KMS-11 (cell line): ENCODE measurements around the gene COLEC12.
A peak's percentile ranks its signal among the peaks of the same experiment; 100 is the strongest.

Experiments
- H2AFZ ChIP-seq: fragments of 200-600 bp; sonication (generic); 2 replicates; pipeline ENCODE4 v1.6.1; 2016; ENCODE audit warnings: antibody characterized with exemption, mixed run types, low read depth
- H3K27ac ChIP-seq: fragments of 200-600 bp; sonication (generic); 2 replicates; pipeline ENCODE4 v1.6.1; 2016; ENCODE audit warnings: mild to moderate bottlenecking, mixed run types
- H3K27me3 ChIP-seq: fragments of 200-600 bp; sonication (generic); 2 replicates; pipeline ENCODE4 v1.6.1; 2017; ENCODE audit warnings: mild to moderate bottlenecking, low read depth, mixed run types, moderate library complexity; ENCODE audit not compliant: insufficient read depth
- H3K36me3 ChIP-seq: fragments of 200-600 bp; sonication (generic); 2 replicates; pipeline ENCODE4 v1.6.1; 2017; ENCODE audit warnings: mild to moderate bottlenecking, mixed run types; ENCODE audit not compliant: insufficient read depth
- H3K4me1 ChIP-seq: fragments of 200-600 bp; sonication (generic); 2 replicates; pipeline ENCODE4 v1.6.1; 2016; ENCODE audit warnings: mild to moderate bottlenecking, low read depth, mixed run types; ENCODE audit not compliant: poor library complexity, severe bottlenecking
- H3K4me2 ChIP-seq: fragments of 200-600 bp; sonication (generic); 2 replicates; pipeline ENCODE4 v1.7.0; 2016; ENCODE audit warnings: mild to moderate bottlenecking, mixed run types
- H3K4me3 ChIP-seq: fragments of 200-600 bp; sonication (generic); IDR thresholded peaks from 2 replicates; pipeline ENCODE4 v1.6.1; 2017; ENCODE audit warnings: low read depth, low read length, mixed read lengths; ENCODE audit not compliant: insufficient read depth
- H3K79me2 ChIP-seq: fragments of 200-600 bp; sonication (generic); 2 replicates; pipeline ENCODE4 v1.6.1; 2016; ENCODE audit warnings: low read depth, mixed run types; ENCODE audit not compliant: insufficient read depth
- H3K9ac ChIP-seq: fragments of 200-600 bp; sonication (generic); 2 replicates; pipeline ENCODE4 v1.6.1; 2016; ENCODE audit warnings: mild to moderate bottlenecking, mixed run types
- H4K20me1 ChIP-seq: fragments of 200-600 bp; sonication (generic); 2 replicates; pipeline ENCODE4 v1.6.1; 2016; ENCODE audit warnings: mild to moderate bottlenecking, mixed run types; ENCODE audit not compliant: insufficient read depth
- TF ChIP-seq, protein P1 (sequence below): fragments of 200-600 bp; sonication (generic); conservative IDR thresholded peaks from 2 replicates; pipeline ENCODE4 v1.6.1; 2017; ENCODE audit warnings: low read depth, mild to moderate bottlenecking, antibody characterized with exemption, low read length, moderate library complexity, mixed read lengths

COLEC12 gene

DNA sequence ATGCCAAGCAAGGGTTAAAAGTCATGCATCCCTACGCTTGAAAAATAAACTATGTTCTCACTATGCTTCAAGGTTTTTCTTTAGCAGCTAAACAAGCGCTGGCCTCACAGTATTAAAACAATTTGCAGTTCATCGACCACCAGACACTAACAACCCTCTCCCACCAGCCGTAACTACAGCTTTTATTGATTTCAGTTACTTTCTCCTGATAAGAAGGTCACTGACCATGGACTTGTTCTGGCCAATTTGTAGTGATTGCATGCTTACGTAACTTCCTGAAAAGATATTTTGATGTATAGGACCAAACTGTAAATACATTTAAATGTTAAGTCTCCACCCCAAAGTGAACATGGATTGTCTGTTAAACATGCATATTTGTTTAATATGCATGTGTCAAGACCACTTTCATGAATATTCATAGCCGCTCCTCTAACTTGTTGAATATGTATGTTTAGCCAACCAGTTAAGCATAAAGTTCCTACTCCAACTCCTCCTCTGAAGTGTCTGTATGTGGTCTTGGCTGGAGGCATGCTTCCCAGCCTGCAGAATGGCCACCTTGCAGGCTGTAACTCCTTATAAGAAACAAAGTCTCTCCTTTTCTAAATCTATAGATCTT lies 230.9 kb downstream of the COLEC12 start:
- peak overlapping the region; percentile 69; the same call in 1 of the 2 replicates for H3K4me2 ChIP-seq
- no peak overlapping the region for H2AFZ ChIP-seq
- TF ChIP-seq, protein P1, sequence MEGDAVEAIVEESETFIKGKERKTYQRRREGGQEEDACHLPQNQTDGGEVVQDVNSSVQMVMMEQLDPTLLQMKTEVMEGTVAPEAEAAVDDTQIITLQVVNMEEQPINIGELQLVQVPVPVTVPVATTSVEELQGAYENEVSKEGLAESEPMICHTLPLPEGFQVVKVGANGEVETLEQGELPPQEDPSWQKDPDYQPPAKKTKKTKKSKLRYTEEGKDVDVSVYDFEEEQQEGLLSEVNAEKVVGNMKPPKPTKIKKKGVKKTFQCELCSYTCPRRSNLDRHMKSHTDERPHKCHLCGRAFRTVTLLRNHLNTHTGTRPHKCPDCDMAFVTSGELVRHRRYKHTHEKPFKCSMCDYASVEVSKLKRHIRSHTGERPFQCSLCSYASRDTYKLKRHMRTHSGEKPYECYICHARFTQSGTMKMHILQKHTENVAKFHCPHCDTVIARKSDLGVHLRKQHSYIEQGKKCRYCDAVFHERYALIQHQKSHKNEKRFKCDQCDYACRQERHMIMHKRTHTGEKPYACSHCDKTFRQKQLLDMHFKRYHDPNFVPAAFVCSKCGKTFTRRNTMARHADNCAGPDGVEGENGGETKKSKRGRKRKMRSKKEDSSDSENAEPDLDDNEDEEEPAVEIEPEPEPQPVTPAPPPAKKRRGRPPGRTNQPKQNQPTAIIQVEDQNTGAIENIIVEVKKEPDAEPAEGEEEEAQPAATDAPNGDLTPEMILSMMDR, result no peak
- peaks cover 22% of the 10 kb centered on the region; the same call in 1 of the 2 replicates for H3K79me2 ChIP-seq
- peaks cover 9% of the 10 kb centered on the region for H3K4me1 ChIP-seq
- no peaks in the 10 kb centered on the region for H4K20me1 ChIP-seq
- H3K27ac ChIP-seq, result no peak overlapping the region
- H3K27me3 ChIP-seq, result no peaks in the 10 kb centered on the region
- H3K9ac ChIP-seq, result no peak overlapping the region
- no peaks in the 10 kb centered on the region for H3K36me3 ChIP-seq
- H3K4me3 ChIP-seq, result no peak overlapping the region

DNA sequence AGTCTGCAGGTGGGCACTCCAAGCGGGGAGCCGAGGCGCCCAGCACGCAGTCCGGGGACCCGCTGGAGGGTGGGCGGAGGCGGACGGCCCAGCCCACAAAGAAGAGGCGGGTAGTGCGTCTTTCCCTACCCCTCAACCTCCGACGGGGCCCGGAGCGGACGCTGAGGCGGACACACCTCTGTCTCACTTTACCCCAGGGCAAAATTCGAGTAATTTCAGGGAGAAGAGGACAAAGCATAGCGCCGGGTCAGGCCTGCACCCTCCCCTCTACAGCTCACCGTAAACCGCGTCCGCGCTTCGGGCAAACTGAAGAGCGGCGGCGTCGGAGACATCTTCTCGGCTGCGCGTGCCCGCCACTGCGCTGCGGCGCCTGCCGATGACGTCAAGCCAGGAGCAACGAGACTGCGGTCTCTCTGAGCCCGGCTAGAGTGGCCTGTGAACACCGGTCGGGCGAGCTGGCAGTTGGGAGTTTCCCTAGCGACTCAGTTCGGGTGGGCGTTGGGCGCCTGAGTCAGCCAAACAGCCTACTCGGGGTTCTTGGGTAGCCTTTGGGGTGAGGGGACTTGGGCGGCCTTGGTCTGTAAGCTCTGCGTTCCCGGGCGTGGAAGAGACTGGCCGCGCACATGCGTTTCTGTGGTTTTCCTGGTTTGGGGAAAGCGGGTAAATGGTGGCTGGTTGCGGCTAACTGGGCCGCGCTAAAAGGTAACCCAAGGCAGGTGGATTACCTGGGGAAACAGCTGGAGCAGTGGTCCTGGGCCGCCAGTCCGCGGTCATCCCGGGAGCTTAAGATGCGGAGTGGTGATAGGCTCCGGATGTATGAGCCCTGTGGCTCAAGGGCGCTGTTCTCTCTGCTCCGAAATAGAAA lies 232.6 kb downstream of the COLEC12 start, which contains the start of gene THOC1:
Gene THOC1, minus strand, starts transcription at position 360 of the 865 bp plus-strand sequence. Its CDS starts 28 bp downstream, at position 332.
- Histone ChIP-seq H3K27me3 (no peaks in the 10 kb centered on the region), H3K9ac (peak within 1 kb of the TSS; percentile 100), H3K4me1 (peaks cover 9% of the 10 kb centered on the region), H3K79me2 (peaks cover 22% of the 10 kb centered on the region; the same call in 1 of the 2 replicates), H3K4me2 (peak within 1 kb of the TSS; percentile 69), H2AFZ (peak within 1 kb of the TSS; percentile 93), H3K27ac (peak within 1 kb of the TSS; percentile 99), H3K36me3 (peaks cover 8% of the 10 kb centered on the region; the same call in 1 of the 2 replicates), H4K20me1 (no peaks in the 10 kb centered on the region), H3K4me3 (no peak within 1 kb of the TSS)
- TF ChIP-seq, protein P1, result no peak

DNA sequence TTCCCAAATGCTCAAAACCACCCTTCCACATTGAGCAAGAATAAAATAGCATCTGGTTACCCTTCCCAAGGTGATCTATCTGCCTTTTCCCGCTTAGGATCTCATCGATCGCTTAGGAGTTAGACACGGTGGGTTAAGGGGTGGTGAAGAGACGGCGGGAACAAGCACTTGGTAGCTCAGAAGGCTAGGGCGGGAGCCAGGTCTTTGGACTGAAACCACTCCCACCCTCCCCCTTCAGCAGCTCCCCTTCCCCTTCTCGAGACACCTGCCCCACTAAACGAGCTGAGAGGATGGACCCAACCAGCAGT lies 233.2 kb downstream of the COLEC12 start:
- Histone ChIP-seq H4K20me1 (no peaks in the 10 kb centered on the region), H3K79me2 (peaks cover 22% of the 10 kb centered on the region; the same call in 1 of the 2 replicates), H3K36me3 (peaks cover 12% of the 10 kb centered on the region; the same call in 1 of the 2 replicates)

More for the DNA sequence above, 233.2 kb downstream of the COLEC12 start:
- H3K9ac ChIP-seq, result peak overlapping the region; percentile 100
- TF ChIP-seq, protein P1, result no peak
- H2AFZ ChIP-seq, result peak overlapping the region; percentile 93
- peak overlapping the region; percentile 99 for H3K27ac ChIP-seq
- peaks cover 9% of the 10 kb centered on the region for H3K4me1 ChIP-seq
- no peak overlapping the region for H3K4me3 ChIP-seq
- H3K27me3 ChIP-seq, result no peaks in the 10 kb centered on the region
- peak overlapping the region; percentile 69 for H3K4me2 ChIP-seq
